Measurements from ENCODE around the gene PHB1. TPM values are rescaled to one million over a fixed set of nuclear protein-coding genes. Genes with fewer than 3 reads are reported as not detected.

Gene PHB1
- total RNA-seq, 1 donor: 71.7 TPM

DNA sequence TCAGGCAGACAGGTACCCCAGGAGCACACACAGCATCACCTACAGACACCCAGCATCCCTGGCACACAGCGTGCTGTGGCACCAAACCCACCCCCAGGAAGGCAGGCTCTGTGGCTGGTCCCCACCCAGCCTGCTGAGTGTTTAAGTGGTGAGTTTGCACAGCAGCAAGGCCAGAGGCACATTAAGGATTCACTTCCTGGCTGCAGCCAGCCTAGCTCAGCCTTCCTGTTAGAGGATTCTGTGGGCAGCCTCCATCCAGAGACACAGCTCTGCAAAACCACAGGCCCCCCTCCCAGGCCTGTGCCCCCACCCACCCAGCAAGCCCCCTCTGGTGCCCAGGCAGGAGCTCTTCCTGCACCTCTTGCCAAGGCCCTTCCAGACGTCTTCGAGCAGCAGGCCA, 36.1 kb upstream of the PHB1 start:
- Histone ChIP-seq H2AFZ (ENCODE audit: low read length) (no peak overlapping the region), H3K79me2 (ENCODE audit: insufficient read depth, low read length) (no peaks in the 10 kb centered on the region), H3K36me3 (ENCODE audit: insufficient read depth, low read length) (no peaks in the 10 kb centered on the region), H3K4me2 (ENCODE audit: insufficient read depth, low read length) (no peak overlapping the region), H3K9me3 (ENCODE audit: low read depth, low read length) (no peaks in the 10 kb centered on the region), H3K27me3 (ENCODE audit: insufficient read depth, low read length) (peaks cover 4% of the 10 kb centered on the region), H3K4me1 (ENCODE audit: insufficient read depth, low read length) (peaks cover 18% of the 10 kb centered on the region), H3K4me3 (ENCODE audit: insufficient read depth, low read length) (no peak overlapping the region), H3K27ac (ENCODE audit: low read depth, low read length) (no peak overlapping the region), H4K20me1 (ENCODE audit: insufficient read depth, low read length) (no peaks in the 10 kb centered on the region)
- peak; percentile 94 for DNase-seq (ENCODE audit: insufficient read length, low spot score, missing footprints)
- TF ChIP-seq, protein P1, sequence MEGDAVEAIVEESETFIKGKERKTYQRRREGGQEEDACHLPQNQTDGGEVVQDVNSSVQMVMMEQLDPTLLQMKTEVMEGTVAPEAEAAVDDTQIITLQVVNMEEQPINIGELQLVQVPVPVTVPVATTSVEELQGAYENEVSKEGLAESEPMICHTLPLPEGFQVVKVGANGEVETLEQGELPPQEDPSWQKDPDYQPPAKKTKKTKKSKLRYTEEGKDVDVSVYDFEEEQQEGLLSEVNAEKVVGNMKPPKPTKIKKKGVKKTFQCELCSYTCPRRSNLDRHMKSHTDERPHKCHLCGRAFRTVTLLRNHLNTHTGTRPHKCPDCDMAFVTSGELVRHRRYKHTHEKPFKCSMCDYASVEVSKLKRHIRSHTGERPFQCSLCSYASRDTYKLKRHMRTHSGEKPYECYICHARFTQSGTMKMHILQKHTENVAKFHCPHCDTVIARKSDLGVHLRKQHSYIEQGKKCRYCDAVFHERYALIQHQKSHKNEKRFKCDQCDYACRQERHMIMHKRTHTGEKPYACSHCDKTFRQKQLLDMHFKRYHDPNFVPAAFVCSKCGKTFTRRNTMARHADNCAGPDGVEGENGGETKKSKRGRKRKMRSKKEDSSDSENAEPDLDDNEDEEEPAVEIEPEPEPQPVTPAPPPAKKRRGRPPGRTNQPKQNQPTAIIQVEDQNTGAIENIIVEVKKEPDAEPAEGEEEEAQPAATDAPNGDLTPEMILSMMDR (IDR thresholded peaks at IDR 0.05; ENCODE audit: extremely low read depth, low read depth, low read length): no peak

DNA sequence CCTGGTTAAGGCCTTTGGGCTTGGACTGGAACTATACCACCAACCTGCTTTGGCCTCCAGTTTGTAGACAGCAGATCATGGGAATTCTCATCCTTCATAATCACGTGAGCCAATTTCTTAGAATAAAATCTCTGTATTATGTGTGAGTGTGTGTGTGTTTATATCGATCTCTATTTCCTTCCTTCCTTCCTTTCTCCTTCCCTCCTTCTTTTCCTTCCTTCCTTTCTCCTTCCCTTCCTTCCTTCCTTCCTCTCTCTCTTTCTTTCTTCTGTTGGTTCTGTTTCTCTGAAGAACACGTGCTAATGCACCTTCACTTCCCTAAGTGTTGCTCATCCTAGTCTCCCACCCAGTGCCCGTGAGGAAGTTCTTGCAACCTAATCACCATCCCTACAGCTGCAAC, 35.5 kb upstream of the PHB1 start:
- Histone ChIP-seq H3K4me1 (ENCODE audit: insufficient read depth, low read length) (peaks cover 16% of the 10 kb centered on the region), H3K27me3 (ENCODE audit: insufficient read depth, low read length) (peaks cover 6% of the 10 kb centered on the region), H3K27ac (ENCODE audit: low read depth, low read length) (no peak overlapping the region), H2AFZ (ENCODE audit: low read length) (no peak overlapping the region), H3K4me2 (ENCODE audit: insufficient read depth, low read length) (no peak overlapping the region), H4K20me1 (ENCODE audit: insufficient read depth, low read length) (no peaks in the 10 kb centered on the region), H3K9me3 (ENCODE audit: low read depth, low read length) (no peaks in the 10 kb centered on the region), H3K79me2 (ENCODE audit: insufficient read depth, low read length) (no peaks in the 10 kb centered on the region), H3K36me3 (ENCODE audit: insufficient read depth, low read length) (no peaks in the 10 kb centered on the region), H3K4me3 (ENCODE audit: insufficient read depth, low read length) (no peak overlapping the region)
- TF ChIP-seq, protein P1 (IDR thresholded peaks at IDR 0.05; ENCODE audit: extremely low read depth, low read depth, low read length): no peak
- DNase-seq (ENCODE audit: insufficient read length, low spot score, missing footprints): no peak

DNA sequence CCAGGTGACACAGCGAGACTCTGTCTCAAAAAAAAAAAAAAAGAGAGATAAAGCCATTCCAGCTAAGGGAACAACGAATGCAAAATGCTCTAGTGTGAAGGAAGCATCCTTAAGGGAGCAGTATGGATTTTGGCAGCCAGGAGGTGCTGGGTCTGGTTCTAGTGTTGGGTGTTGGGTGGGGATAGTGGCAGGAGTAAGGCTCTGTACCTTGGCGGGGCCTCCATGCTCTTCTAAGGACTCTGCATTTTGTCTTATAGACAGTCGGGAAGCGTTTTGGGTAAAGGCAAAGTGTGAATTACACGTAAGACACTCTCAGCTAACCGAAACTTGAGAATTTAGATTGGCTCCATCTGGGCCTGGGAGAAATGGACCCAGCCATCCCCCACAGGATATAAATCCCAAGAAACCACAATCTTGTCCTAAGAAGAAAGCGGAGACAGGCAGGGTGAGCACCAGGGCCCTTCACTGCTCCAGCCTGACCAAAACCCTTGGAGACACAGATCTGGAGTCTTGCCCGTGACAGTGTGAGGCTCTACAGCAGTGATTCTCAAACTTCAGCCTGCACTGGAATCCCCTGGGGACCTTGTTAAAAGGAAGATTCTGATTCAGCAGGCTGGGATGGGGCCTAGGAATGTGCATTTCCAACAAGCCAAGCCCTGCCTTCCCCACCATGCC, 33.1 kb upstream of the PHB1 start:
- peak; percentile 85 for DNase-seq (ENCODE audit: insufficient read length, low spot score, missing footprints)
- no peak overlapping the region for H3K27ac ChIP-seq (ENCODE audit: low read depth, low read length)
- TF ChIP-seq, protein P1 (IDR thresholded peaks at IDR 0.05; ENCODE audit: extremely low read depth, low read depth, low read length): peak; percentile 13

DNA sequence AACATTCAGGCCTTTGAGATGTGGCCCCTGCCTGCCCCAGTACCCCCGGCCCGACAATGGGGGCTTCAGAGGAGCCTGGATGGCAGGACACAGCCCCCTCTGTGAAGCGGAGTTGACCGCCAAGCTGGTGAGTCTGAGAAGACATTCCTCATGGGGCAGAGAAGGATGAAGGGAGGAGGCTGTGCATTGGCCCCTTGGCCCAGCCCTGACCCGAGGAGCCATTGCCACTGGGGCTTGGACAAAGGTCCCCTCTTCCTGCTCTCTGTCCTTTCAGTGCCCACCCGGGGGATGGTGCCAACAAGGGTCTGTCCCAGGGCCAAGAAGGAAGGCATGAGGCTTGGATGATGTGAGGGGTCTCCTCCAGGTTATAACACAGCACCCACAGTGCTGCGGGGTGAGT, 30.9 kb upstream of the PHB1 start:
- DNase-seq (ENCODE audit: insufficient read length, low spot score, missing footprints): peak; percentile 25
- no peak overlapping the region for H3K4me2 ChIP-seq (ENCODE audit: insufficient read depth, low read length)
- no peak overlapping the region for H2AFZ ChIP-seq (ENCODE audit: low read length)
- H3K27me3 ChIP-seq (ENCODE audit: insufficient read depth, low read length): peaks cover 20% of the 10 kb centered on the region
- H4K20me1 ChIP-seq (ENCODE audit: insufficient read depth, low read length): no peaks in the 10 kb centered on the region
- no peaks in the 10 kb centered on the region for H3K79me2 ChIP-seq (ENCODE audit: insufficient read depth, low read length)
- peaks cover 11% of the 10 kb centered on the region for H3K4me1 ChIP-seq (ENCODE audit: insufficient read depth, low read length)
- no peaks in the 10 kb centered on the region for H3K9me3 ChIP-seq (ENCODE audit: low read depth, low read length)
- no peak overlapping the region for H3K27ac ChIP-seq (ENCODE audit: low read depth, low read length)
- no peaks in the 10 kb centered on the region for H3K36me3 ChIP-seq (ENCODE audit: insufficient read depth, low read length)
- TF ChIP-seq, protein P1 (IDR thresholded peaks at IDR 0.05; ENCODE audit: extremely low read depth, low read depth, low read length): no peak
- no peak overlapping the region for H3K4me3 ChIP-seq (ENCODE audit: insufficient read depth, low read length)

More for the DNA sequence above, 33.1 kb upstream of the PHB1 start:
- no peak overlapping the region for H2AFZ ChIP-seq (ENCODE audit: low read length)
- H3K36me3 ChIP-seq (ENCODE audit: insufficient read depth, low read length): no peaks in the 10 kb centered on the region
- H3K79me2 ChIP-seq (ENCODE audit: insufficient read depth, low read length): no peaks in the 10 kb centered on the region
- peak overlapping the region; percentile 21 for H3K4me2 ChIP-seq (ENCODE audit: insufficient read depth, low read length)
- peaks cover 14% of the 10 kb centered on the region for H3K4me1 ChIP-seq (ENCODE audit: insufficient read depth, low read length)
- H3K27me3 ChIP-seq (ENCODE audit: insufficient read depth, low read length): peaks cover 9% of the 10 kb centered on the region
- no peak overlapping the region for H3K4me3 ChIP-seq (ENCODE audit: insufficient read depth, low read length)
- H3K9me3 ChIP-seq (ENCODE audit: low read depth, low read length): no peaks in the 10 kb centered on the region
- no peaks in the 10 kb centered on the region for H4K20me1 ChIP-seq (ENCODE audit: insufficient read depth, low read length)

Measured in osteoblast (primary cell).